ENCODE measurements around the gene RBMS3.

DNA sequence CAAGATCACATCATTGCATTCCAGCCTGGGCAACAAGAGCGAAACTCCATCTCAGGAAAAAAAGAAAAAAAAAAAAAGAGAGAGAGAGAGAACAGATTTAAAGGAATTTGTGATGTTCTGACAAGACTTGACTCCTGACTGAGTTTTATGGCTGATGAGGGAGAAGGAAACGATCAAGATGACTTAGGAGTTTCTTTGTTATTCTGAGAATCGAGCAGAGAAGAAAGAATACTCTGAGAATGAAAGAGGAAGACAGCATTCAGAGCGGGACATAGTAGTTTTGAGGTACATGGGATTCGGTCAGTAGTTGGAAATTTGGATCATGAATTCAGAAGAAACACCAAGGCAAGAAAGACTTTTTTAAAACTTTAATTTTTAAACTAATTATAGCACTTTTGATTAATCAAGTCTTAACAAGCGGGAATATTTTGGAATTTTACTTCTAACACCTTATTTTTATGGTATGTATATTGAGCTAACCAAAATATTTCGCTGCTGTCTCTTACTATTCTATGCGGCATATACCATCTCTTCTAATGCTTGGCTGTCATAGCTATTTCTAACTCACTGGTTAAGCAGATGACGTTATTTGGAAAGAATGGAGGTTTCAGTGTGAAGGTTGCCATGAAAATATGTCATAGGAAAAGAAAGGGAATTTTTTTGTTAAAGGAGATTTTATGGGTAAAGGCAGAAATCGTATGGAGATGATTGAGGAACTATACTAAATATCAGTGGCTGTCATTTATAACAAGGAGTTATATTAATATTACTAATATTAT is 644.1 kb downstream of the RBMS3 start:
- TF ChIP-seq, protein P1, sequence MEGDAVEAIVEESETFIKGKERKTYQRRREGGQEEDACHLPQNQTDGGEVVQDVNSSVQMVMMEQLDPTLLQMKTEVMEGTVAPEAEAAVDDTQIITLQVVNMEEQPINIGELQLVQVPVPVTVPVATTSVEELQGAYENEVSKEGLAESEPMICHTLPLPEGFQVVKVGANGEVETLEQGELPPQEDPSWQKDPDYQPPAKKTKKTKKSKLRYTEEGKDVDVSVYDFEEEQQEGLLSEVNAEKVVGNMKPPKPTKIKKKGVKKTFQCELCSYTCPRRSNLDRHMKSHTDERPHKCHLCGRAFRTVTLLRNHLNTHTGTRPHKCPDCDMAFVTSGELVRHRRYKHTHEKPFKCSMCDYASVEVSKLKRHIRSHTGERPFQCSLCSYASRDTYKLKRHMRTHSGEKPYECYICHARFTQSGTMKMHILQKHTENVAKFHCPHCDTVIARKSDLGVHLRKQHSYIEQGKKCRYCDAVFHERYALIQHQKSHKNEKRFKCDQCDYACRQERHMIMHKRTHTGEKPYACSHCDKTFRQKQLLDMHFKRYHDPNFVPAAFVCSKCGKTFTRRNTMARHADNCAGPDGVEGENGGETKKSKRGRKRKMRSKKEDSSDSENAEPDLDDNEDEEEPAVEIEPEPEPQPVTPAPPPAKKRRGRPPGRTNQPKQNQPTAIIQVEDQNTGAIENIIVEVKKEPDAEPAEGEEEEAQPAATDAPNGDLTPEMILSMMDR (IDR thresholded peaks at IDR 0.05): no peak
- no peak for TF ChIP-seq POLR2A (IDR thresholded peaks at IDR 0.05)
